ENCODE measurements around the gene COLQ.

DNA sequence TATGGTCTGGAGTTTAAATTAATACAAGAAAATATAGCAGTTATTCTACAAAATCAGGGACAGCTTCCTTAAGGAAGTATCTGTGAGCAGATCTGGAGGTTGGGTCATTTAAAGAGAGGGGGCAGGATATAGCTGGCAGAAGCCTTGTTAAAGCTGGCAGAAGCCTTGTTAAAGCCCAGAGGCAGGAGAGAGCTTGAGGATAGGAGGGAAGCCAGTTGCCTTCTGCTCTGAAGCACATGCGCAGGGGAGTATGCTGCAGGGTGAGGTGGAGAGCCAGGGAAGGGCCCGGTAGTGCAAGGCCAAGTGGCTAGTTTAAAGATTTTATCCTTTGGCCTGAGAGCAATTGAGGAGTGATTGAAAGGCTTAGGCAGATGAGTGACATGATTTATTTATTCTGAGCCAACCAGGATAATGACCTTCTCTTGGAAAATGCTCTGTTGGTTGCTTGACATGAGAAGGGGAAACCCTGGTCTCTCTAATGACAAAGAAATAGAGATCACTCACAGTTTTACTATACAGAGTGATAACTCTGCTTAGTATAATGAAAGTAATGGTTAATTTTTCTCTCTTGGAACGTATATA lies 90.2 kb downstream of the COLQ start:
- no peak for TF ChIP-seq EZH2 (IDR thresholded peaks at IDR 0.05; ENCODE audit: borderline replicate concordance, low read depth, low read length, severe bottlenecking)
- TF ChIP-seq, protein P1, sequence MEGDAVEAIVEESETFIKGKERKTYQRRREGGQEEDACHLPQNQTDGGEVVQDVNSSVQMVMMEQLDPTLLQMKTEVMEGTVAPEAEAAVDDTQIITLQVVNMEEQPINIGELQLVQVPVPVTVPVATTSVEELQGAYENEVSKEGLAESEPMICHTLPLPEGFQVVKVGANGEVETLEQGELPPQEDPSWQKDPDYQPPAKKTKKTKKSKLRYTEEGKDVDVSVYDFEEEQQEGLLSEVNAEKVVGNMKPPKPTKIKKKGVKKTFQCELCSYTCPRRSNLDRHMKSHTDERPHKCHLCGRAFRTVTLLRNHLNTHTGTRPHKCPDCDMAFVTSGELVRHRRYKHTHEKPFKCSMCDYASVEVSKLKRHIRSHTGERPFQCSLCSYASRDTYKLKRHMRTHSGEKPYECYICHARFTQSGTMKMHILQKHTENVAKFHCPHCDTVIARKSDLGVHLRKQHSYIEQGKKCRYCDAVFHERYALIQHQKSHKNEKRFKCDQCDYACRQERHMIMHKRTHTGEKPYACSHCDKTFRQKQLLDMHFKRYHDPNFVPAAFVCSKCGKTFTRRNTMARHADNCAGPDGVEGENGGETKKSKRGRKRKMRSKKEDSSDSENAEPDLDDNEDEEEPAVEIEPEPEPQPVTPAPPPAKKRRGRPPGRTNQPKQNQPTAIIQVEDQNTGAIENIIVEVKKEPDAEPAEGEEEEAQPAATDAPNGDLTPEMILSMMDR (IDR thresholded peaks at IDR 0.05; ENCODE audit: borderline replicate concordance, extremely low read depth, low read length, poor library complexity, severe bottlenecking): no peak
